WI38 (cell line): Measurements from ENCODE around the gene PHF21B.
"Not testable (repeated sequence)": the region's sequence is repeated elsewhere in the genome, so short reads cannot be mapped to it uniquely, and the experiment has no call there.

Experiments used
- H3K4me3 ChIP-seq: 2 replicates; pipeline ENCODE4 v1.5.1; 2011; ENCODE audit warnings: low read depth, mild to moderate bottlenecking, control low read depth, low read length
- TF ChIP-seq, protein P1 (sequence below): IDR thresholded peaks from 2 replicates; pipeline ENCODE4 v1.5.1; 2012; ENCODE audit warnings: low read depth, mild to moderate bottlenecking, control low read depth, low read length

PHF21B gene

DNA sequence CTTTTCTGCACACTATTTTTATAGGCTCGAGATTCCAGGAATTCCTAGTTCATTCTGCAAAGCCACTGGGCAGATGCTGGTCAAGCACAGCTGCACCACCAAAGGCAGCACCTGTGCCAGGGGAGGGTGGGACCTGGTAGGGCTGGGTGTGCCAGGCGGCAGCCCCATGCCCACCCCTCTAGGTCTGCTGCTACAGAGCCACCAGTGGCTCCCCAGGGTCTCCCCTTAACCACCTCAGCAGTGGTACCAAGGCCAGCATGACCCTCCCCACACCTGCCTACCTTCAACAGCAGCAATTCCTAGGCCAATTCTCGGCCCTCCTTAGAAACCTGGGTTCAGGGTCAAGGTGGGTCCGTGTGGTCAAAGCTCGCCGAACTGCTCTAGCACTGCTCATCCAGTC is 39.5 kb downstream of the PHF21B start:
- TF ChIP-seq, protein P1, sequence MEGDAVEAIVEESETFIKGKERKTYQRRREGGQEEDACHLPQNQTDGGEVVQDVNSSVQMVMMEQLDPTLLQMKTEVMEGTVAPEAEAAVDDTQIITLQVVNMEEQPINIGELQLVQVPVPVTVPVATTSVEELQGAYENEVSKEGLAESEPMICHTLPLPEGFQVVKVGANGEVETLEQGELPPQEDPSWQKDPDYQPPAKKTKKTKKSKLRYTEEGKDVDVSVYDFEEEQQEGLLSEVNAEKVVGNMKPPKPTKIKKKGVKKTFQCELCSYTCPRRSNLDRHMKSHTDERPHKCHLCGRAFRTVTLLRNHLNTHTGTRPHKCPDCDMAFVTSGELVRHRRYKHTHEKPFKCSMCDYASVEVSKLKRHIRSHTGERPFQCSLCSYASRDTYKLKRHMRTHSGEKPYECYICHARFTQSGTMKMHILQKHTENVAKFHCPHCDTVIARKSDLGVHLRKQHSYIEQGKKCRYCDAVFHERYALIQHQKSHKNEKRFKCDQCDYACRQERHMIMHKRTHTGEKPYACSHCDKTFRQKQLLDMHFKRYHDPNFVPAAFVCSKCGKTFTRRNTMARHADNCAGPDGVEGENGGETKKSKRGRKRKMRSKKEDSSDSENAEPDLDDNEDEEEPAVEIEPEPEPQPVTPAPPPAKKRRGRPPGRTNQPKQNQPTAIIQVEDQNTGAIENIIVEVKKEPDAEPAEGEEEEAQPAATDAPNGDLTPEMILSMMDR = no peak
- no peak overlapping the region for H3K4me3 ChIP-seq

DNA sequence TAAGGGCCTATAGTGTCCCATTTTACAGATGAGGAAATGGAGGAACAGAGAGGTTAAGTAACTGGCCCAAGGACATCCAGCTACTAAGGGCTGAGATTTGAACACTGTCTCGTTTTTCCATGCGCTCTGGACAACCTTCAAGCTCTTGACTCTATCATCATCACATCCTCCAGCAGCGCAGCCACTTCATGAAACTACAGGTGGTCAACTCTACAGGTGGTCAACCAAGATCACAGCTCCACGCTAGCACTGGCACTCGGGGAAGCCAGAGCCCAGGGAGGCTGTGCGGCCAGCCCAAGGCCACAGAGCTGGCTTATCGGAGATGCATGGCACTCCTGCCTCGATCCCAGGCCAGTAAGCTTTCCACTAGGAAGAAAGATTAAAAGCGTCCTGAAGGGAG is 40.0 kb downstream of the PHF21B start:
- TF ChIP-seq, protein P1 = no peak
- H3K4me3 ChIP-seq = no peak overlapping the region

DNA sequence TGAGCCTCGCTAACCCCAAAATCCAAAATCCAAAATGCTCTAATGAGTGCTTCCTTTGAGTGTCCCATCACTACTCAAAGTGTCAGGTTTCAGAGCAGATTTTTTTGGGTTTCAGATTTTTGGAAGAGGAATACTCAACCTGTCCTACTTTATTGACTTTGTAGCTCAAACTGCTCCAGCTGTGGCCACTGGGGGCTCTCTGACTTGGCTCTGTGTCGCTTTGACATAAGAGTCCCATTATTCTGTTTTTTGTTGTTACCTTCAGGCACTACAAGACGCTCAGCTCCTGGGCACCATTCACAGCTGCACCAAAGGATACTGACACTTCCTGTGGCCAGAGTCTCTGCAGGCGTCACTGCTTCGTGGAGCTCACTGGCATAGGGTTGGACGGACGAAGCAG is 41.1 kb downstream of the PHF21B start:
- H3K4me3 ChIP-seq = no peak overlapping the region
- TF ChIP-seq, protein P1 = no peak

DNA sequence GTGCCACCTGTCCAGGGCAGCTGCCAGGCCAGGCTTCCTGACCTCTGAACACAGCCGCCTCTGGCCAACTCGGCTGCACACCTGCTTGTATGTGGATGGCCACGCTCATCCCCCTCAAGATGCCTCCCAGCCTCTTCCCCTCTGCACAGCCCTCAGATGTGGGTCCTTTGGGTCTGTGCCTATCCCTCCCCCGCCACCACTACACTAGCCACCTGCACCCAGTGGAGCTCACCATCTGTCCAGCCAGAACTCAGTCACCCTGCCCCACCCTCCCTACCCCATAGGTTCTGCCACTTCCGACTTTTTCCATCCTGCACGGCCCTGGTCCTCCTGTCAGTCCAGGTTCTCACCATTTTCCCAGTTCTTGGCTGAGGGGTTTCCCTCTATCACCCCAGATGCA is 44.6 kb downstream of the PHF21B start:
- H3K4me3 ChIP-seq = no peak overlapping the region
- TF ChIP-seq, protein P1 = no peak

DNA sequence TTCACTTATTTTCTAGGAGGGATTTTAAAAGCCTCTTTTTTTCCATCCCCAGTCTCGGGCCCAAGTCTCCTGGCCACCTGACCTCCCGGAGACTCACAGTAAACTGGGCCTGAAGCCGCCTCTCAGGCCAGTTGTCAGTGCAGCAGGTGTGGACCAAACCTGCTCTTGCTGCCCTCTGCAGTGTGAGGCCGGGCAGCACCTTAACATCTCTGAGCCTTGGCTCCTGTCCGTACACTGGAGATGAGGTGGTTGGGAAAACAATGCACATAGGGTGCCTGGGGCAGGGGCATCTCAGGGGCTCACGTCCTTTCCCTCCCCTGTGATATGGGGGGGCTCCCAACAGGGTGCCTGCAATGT is 45.1 kb downstream of the PHF21B start:
- H3K4me3 ChIP-seq = no peak overlapping the region
- TF ChIP-seq, protein P1 = no peak

DNA sequence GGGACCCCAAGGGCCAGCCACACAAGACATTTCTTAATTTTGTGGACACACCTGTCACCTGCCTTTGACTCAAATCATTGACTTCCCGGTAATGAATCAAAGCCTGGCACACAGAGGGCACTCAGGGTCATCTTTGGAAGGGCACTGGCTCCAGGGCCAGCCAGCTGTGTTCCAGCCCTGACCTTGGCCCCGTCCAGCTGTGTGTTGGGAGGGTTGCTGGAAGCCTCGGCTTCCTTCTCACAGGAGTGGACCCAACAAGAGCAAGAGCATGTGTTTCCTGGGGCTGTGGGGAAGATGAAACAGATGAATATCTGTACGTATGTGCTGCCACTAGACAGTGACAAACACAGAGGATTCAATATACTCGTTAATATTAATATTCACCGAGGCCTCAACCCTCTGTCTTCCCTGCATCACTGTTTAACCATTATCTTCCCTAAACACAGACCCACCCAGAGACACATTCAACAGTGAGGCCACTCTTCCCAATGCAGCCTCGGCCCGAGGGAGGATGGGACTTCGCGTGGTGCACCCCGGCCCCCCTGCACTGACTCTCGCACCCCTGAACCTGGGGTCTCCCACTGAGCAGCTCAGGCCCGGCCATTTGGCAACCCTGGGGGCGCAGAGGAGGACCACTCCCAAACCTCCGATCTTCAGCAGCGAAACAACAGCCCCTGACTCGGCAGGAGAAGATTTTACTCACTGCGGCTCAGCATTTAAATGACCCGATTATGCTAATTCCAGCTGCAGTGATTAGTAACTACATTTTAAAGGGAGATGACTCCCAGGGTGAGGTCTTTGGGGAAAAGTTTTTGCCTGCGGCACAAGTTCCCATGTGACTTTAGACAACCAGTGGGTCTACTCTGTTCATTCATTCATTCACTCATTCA is 45.7 kb downstream of the PHF21B start:
- H3K4me3 ChIP-seq = no peak overlapping the region
- TF ChIP-seq, protein P1 = no peak

DNA sequence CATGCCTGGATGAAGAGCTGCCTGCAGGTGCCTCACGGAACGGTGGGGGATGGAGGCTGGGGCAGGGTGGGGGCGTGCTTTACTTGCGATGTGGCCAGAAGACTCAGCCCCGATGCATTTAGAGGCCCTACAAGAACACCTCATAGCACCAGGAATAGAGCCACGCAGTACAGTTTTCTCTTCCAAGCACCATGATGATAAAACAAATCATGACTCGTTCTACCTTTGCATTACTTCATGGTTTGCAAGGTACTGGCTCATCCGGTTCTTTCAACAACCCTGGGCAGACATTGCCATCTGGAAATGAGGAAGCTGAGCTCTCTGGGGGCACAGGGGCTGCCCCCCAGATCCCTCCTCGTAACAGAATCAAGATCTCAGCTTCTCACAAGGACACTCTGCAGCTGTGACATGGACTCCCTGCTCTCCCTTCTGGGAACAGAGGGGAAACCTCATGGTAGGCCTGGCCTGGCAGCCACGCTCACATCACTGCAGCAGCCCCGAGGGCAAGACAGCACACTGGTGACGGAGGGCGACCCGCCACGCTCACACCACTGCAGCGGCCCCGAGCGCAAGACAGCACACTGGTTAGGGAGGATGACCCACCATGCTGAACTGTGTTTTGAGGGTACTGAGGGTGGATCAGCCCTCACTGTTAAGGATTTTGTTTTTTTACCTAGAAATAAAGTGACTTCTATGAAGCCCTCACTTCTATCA is 46.9 kb downstream of the PHF21B start:
- no peak overlapping the region for H3K4me3 ChIP-seq
- TF ChIP-seq, protein P1 = no peak

DNA sequence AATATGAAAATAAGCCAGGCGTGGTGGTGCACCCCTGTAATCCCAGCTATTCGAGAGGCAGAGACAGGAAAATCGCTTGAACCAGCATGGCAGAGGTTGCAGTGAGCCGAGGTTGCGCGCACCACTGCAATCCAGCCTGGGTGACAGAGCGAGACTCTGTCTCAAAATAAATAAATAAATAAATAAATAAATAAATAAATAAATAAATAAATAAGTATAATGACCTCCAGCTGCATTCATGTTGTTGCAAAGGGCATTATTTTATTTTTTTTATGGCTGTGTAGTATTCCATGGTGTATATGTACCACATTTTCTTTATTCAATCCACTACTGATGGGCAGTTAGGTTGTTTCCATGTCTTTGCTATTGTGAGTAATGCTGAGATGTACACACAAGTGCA is 48.1 kb downstream of the PHF21B start:
- not testable (repeated sequence) for H3K4me3 ChIP-seq
